Mesothelial cell of epicardium (in vitro differentiated cells): ENCODE results near the gene CDH4. TPM values are rescaled to one million over a fixed set of nuclear protein-coding genes. Genes with fewer than 3 reads are reported as not detected.

Experiments
- DNase-seq, 2 experiments: peaks; one replicate each; pipeline ENCODE4 v3.0.0; 2021; ENCODE audit warnings: low spot score in 2 of 2; ENCODE audit not compliant: unreplicated experiment in 2 of 2
- H3K27ac Mint-ChIP-seq: 2 replicates; pipeline ENCODE4 v1.8.0; 2021; ENCODE audit warnings: mixed read lengths
- H3K27me3 Mint-ChIP-seq: 2 replicates; pipeline ENCODE4 v1.8.0; 2021; ENCODE audit warnings: low read depth, mixed read lengths
- H3K36me3 Mint-ChIP-seq: 2 replicates; pipeline ENCODE4 v1.8.0; 2021; ENCODE audit warnings: mixed read lengths
- H3K4me1 Mint-ChIP-seq: 2 replicates; pipeline ENCODE4 v1.8.0; 2021; ENCODE audit warnings: mixed read lengths
- H3K4me3 Mint-ChIP-seq: 2 replicates; pipeline ENCODE4 v1.8.0; 2021; ENCODE audit warnings: mild to moderate bottlenecking, moderate library complexity, mixed read lengths
- H3K9me3 Mint-ChIP-seq: 2 replicates; pipeline ENCODE4 v1.8.0; 2021; ENCODE audit warnings: mixed read lengths
- CTCF ChIP-seq: fragments of 200-600 bp; sonication (generic); IDR thresholded peaks from one replicate; pipeline ENCODE4 v1.5.0; 2021; ENCODE audit warnings: antibody characterized with exemption; ENCODE audit not compliant: unreplicated experiment
- total RNA-seq: library from RNA; stranded (reverse); gene quantifications from 3 replicates; pipeline ENCODE4 v1.2.1, GENCODE V29; 2021

Gene CDH4
- total RNA-seq: 1.1 to 1.7 TPM (median 1.6 TPM) in 3 replicates

DNA sequence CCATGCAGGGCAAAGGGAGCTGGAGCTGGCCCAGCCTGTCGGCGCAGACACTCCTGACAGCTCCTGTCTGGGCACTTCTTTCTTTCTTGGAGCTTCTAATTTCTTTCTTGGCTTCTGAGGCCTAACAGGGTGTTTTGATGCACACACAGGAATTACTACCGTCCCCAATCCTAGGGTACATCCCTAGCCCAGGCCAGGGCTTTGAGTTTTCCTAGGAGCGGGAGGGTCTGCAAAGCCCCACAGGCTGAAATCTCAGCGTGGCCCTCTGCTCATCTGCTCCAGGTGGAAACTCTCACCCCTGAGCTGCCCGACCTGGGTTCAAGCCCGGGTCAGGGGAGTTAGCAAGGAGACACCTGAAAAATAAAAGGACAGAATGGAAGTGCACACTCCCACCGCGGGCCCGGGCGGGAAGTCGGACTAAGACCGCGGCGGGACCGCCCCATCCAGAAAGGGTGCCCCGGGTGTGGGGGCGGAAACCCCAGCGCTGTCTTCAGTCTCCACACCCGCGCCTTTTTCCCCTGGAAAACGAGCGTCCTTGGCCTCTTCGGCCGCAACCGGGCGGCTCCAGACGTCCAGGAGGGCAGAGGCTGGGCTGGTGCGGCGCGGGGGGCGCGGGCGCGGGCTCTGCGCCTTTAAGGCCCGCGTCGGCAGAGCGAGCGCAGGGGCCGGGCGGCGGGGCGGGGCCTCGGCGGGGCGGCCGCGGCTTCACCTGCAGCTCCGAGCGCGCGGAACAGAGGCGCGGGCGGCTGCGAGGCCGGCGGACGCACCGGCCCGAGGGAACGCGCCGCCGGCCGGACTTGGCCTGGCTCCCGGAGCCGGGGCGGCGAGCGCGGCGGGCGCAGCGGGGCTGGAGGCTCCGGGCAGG lies at the start of gene CDH4:
CDH4 (plus strand) TSS at position 733 of the 865 bp plus-strand sequence.
- H3K27ac Mint-ChIP-seq: no peak within 1 kb of the TSS
- H3K36me3 Mint-ChIP-seq: no peaks in the 10 kb centered on the region
- TF ChIP-seq CTCF: no peak
- H3K9me3 Mint-ChIP-seq: no peaks in the 10 kb centered on the region
- H3K4me1 Mint-ChIP-seq: peaks cover 7% of the 10 kb centered on the region
- H3K27me3 Mint-ChIP-seq: peaks cover 84% of the 10 kb centered on the region
- peak within 1 kb of the TSS; percentile 58 for H3K4me3 Mint-ChIP-seq
- DNase-seq: no peak

GRCh38 chr20:61203320-61203719 lies 48.7 kb upstream of the CDH4 start:
- no peaks in the 10 kb centered on the region for H3K36me3 Mint-ChIP-seq
- no peak for DNase-seq
- peaks cover 11% of the 10 kb centered on the region for H3K4me1 Mint-ChIP-seq

DNA sequence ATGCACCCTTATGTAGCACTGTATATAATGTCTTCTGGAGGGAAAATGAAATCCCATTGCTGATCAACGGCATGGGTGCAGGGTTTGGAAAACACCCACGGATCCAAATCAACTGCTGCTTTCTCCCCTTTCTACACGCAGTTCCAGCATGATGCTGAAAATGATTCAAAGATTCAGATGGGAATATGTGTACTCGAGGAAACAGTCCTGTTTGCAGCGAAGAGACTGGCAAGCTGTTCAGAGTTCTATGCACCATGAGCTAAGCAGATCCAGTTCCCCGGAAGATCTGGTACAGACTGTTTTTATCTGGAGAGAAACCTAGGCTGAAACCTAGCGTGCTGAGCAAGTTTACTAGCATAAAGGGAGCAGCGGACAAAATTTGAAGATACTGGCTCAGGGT lies 47.9 kb upstream of the CDH4 start:
- H3K4me1 Mint-ChIP-seq: peaks cover 11% of the 10 kb centered on the region
- H3K9me3 Mint-ChIP-seq: peaks cover 16% of the 10 kb centered on the region
- H3K4me3 Mint-ChIP-seq: no peak overlapping the region
- no peak for TF ChIP-seq CTCF
- peaks cover 41% of the 10 kb centered on the region for H3K27me3 Mint-ChIP-seq
- no peak overlapping the region for H3K27ac Mint-ChIP-seq
- H3K36me3 Mint-ChIP-seq: no peaks in the 10 kb centered on the region
- DNase-seq: no peak

More at GRCh38 chr20:61203320-61203719, 48.7 kb upstream of the CDH4 start:
- TF ChIP-seq CTCF: no peak
- peaks cover 46% of the 10 kb centered on the region for H3K27me3 Mint-ChIP-seq
- no peak overlapping the region for H3K4me3 Mint-ChIP-seq
- peaks cover 20% of the 10 kb centered on the region for H3K9me3 Mint-ChIP-seq
- H3K27ac Mint-ChIP-seq: no peak overlapping the region

DNA sequence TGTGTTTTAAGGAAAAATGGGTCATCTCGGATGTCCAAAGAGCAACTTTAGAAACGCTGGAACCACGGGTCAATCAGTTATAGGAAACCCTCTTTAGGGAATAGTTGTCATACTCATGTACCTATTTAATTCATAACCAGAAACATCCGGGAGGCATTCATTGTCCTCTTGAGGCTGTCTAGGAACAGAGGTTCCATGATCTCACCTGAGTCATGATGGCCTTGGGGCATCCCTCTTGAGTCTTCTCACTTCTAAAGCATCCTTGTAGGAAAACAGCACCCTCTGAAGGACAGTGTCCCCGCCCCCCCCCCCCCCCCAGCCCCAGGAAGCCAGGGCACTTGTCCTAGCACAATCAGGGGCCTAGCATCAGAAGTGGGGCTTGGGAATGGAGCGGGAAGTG lies 46.3 kb upstream of the CDH4 start:
- H3K27ac Mint-ChIP-seq: no peak overlapping the region
- TF ChIP-seq CTCF: no peak
- no peak for DNase-seq
- peaks cover 11% of the 10 kb centered on the region for H3K4me1 Mint-ChIP-seq
- no peak overlapping the region for H3K4me3 Mint-ChIP-seq
- H3K36me3 Mint-ChIP-seq: no peaks in the 10 kb centered on the region
- H3K9me3 Mint-ChIP-seq: peaks cover 10% of the 10 kb centered on the region
- H3K27me3 Mint-ChIP-seq: peaks cover 39% of the 10 kb centered on the region

DNA sequence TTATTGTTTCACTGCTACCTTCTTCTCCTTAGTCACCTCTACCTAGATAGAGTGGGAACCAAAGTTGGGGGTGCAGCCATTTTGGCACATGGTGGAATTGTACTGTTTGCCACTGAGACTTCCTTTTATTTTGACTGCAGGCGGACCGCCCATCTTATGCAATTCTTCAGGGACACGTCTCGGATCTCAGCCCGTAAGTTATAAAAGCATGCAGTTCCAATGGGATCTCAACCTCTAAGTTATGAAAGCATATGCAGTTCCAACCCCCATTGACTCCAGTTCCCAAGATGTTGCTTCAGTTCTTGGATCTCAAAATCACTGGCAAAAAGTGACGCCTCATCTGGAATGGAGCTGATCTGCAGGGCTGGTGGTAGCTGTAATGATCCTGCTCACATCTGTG lies 41.2 kb upstream of the CDH4 start:
- TF ChIP-seq CTCF: no peak
- Mint-ChIP-seq H3K36me3 (no peaks in the 10 kb centered on the region), H3K4me3 (no peak overlapping the region), H3K27ac (no peak overlapping the region), H3K4me1 (no peaks in the 10 kb centered on the region), H3K27me3 (peaks cover 55% of the 10 kb centered on the region), H3K9me3 (no peaks in the 10 kb centered on the region)
- no peak for DNase-seq
